Measurements from ENCODE around the gene WSB2.

DNA sequence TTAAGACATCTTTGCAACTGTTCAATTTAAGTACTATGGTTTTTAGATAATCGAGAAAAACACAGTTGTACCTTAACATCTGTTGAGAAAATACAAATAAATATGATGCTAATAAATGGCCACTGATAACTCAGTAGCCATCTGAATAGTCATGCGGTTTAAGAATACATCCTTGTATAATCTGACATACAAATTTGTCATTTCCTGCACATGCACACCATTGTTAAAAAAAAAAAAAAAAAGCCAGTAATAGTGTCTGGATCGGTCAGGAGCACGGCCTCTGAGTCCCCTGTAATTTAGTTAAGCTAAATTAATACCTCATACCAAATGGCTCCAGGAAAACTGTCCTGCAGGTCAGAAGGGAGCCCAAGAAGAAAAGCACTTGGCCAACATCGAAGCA is 27.7 kb downstream of the WSB2 start:
- TF ChIP-seq, protein P1, sequence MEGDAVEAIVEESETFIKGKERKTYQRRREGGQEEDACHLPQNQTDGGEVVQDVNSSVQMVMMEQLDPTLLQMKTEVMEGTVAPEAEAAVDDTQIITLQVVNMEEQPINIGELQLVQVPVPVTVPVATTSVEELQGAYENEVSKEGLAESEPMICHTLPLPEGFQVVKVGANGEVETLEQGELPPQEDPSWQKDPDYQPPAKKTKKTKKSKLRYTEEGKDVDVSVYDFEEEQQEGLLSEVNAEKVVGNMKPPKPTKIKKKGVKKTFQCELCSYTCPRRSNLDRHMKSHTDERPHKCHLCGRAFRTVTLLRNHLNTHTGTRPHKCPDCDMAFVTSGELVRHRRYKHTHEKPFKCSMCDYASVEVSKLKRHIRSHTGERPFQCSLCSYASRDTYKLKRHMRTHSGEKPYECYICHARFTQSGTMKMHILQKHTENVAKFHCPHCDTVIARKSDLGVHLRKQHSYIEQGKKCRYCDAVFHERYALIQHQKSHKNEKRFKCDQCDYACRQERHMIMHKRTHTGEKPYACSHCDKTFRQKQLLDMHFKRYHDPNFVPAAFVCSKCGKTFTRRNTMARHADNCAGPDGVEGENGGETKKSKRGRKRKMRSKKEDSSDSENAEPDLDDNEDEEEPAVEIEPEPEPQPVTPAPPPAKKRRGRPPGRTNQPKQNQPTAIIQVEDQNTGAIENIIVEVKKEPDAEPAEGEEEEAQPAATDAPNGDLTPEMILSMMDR (IDR thresholded peaks at IDR 0.05 in 8 of 11, conservative IDR thresholded peaks at IDR 0.05 in 3 of 11): no peak
- TF ChIP-seq POLR2AphosphoS5 (IDR thresholded peaks at IDR 0.05): no peak

All from spleen (tissue), 7 donors.